Measurements from ENCODE around the gene KIF2C.
"Not testable (repeated sequence)": the region's sequence is repeated elsewhere in the genome, so short reads cannot be mapped to it uniquely, and the experiment has no call there.

KIF2C gene

GRCh38 chr1:44812822-44813543, 73.3 kb downstream of the KIF2C start:
- DNase-seq (ENCODE audit: low read depth), result no peak

- not testable (repeated sequence) for DNase-seq (ENCODE audit: low read depth)
Measured at GRCh38 chr1:44815926-44816325, 76.3 kb downstream of the KIF2C start.

GRCh38 chr1:44817307-44817706, 77.7 kb downstream of the KIF2C start:
- no peak for DNase-seq (ENCODE audit: low read depth)

All from activated T-cell treated with anti-CD3 and anti-CD28 coated beads for 1 hour (primary cell).